Activated B cell treated with CpG ODN at 0.5 μM for 24 hours (primary cell): ENCODE data around the gene SOX14. TPM values are rescaled to one million over a fixed set of nuclear protein-coding genes. Genes with fewer than 3 reads are reported as not detected.

Source experiments
- ATAC-seq: fragments of 200-7000 bp; cut with Tn5 transposase; one replicate; pipeline ENCODE4 v1.10.0; 2021; ENCODE audit warnings: low read depth, mild to moderate bottlenecking, moderate library complexity
- CTCF ChIA-PET: fragments of 350-600 bp; sonication (Branson Sonifier 250); formaldehyde crosslinking; loops from one replicate; lab custom pipeline; 2021; ENCODE audit warnings: antibody characterized with exemption; lab: Charles Lee
- POLR2A ChIA-PET: fragments of 350-600 bp; sonication (Branson Sonifier 250); formaldehyde crosslinking; loops from one replicate; lab custom pipeline; 2021; ENCODE audit warnings: antibody characterized with exemption; lab: Charles Lee
- DNase-seq: peaks from one replicate; pipeline ENCODE4 v3.0.0; 2022
- H3K27ac Mint-ChIP-seq: one replicate; pipeline ENCODE4 v1.8.0; 2020; ENCODE audit warnings: mixed read lengths
- H3K27me3 Mint-ChIP-seq: one replicate; pipeline ENCODE4 v1.8.0; 2021; ENCODE audit warnings: mixed read lengths
- H3K36me3 Mint-ChIP-seq: one replicate; pipeline ENCODE4 v1.8.0; 2021; ENCODE audit warnings: low read depth, mixed read lengths
- H3K4me1 Mint-ChIP-seq: one replicate; pipeline ENCODE4 v1.8.0; 2021; ENCODE audit warnings: mixed read lengths
- H3K4me3 Mint-ChIP-seq: one replicate; pipeline ENCODE4 v1.8.0; 2020; ENCODE audit warnings: mild to moderate bottlenecking, mixed read lengths
- H3K9me3 Mint-ChIP-seq: one replicate; pipeline ENCODE4 v1.8.0; 2020; ENCODE audit warnings: mixed read lengths
- intact Hi-C: fragments of 100-400 bp; cut with micrococcal nuclease; formaldehyde crosslinking; loops from one replicate; pipeline ENCODE4 v1.15.1; 2024
- total RNA-seq: library from RNA; stranded (reverse); gene quantifications from 2 replicates; pipeline ENCODE4 v1.2.3, GENCODE V29; 2022
- TF ChIP-seq, protein P1 (sequence below): fragments of 200-600 bp; IDR thresholded peaks from one replicate; pipeline ENCODE4 v1.8.0; 2022; ENCODE audit warnings: antibody characterized with exemption, mild to moderate bottlenecking

The SOX14 gene
- total RNA-seq, 1 donor from 2014 or later, result not detected

DNA sequence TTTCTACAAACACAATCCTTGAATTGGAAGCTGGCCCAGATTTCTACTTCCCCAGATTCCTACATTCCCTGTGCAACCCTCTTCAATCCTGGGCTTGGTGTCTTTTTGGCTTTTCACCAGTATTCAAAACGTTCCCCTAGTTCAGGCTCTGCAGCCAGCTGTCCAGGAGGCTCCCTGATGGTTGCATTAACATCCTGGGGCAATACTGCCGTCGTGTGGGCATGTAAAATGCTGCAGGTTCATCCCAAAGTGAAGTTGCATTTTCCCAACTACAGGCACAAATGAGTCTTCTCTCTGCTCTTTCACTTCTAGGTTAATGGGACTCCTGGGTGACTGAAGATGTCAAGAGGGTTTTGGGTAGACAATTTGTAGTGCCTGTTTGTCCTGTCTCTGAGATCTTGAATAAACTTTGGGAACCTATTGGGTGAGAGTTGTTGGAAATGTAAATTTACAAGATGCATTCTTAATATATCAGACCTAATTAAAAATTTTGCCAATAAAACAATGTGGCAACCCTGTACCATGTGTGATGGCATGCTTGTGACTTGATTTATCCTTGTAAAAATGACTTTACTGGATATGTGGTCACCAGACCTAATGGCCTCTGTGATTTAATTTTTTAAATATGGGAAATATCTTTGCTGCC is 28.6 kb downstream of the SOX14 start:
- no peaks in the 10 kb centered on the region for H3K9me3 Mint-ChIP-seq
- ChIA-PET POLR2A (no interaction called here), CTCF (no interaction called here)
- TF ChIP-seq, protein P1, sequence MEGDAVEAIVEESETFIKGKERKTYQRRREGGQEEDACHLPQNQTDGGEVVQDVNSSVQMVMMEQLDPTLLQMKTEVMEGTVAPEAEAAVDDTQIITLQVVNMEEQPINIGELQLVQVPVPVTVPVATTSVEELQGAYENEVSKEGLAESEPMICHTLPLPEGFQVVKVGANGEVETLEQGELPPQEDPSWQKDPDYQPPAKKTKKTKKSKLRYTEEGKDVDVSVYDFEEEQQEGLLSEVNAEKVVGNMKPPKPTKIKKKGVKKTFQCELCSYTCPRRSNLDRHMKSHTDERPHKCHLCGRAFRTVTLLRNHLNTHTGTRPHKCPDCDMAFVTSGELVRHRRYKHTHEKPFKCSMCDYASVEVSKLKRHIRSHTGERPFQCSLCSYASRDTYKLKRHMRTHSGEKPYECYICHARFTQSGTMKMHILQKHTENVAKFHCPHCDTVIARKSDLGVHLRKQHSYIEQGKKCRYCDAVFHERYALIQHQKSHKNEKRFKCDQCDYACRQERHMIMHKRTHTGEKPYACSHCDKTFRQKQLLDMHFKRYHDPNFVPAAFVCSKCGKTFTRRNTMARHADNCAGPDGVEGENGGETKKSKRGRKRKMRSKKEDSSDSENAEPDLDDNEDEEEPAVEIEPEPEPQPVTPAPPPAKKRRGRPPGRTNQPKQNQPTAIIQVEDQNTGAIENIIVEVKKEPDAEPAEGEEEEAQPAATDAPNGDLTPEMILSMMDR, result no peak
- DNase-seq (no peak), ATAC-seq (no peak)
- H3K36me3 Mint-ChIP-seq, result no peaks in the 10 kb centered on the region
- peaks cover 4% of the 10 kb centered on the region for H3K27me3 Mint-ChIP-seq
- intact Hi-C loops, result no loop called here
- no peak overlapping the region for H3K4me3 Mint-ChIP-seq
- no peaks in the 10 kb centered on the region for H3K4me1 Mint-ChIP-seq
- H3K27ac Mint-ChIP-seq, result no peak overlapping the region

DNA sequence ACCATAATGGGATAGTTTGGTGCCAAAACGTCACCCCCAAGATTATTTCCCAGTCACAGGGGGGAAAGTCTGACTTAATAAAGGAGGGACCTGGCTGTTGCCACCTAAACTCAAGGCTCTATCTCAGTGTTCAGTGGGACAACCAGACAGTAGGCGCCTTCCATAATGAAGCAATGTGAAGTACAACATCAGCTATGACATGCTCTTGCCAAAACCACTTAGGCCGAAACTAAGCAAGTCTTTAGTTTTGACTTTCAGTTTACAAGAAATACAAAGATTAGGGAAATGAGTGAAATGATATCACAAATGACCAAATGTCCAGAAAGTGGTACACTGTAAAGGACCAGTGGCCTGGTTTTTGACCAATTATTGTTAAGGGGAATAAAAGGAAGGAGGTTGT is 32.9 kb downstream of the SOX14 start:
- ChIA-PET POLR2A (no interaction called here), CTCF (no interaction called here)
- Mint-ChIP-seq H3K9me3 (no peaks in the 10 kb centered on the region), H3K27me3 (peaks cover 4% of the 10 kb centered on the region), H3K4me3 (no peak overlapping the region), H3K36me3 (no peaks in the 10 kb centered on the region), H3K27ac (no peak overlapping the region), H3K4me1 (no peaks in the 10 kb centered on the region)
- ATAC-seq (no peak), DNase-seq (no peak)
- intact Hi-C loops, result no loop called here
- TF ChIP-seq, protein P1, result no peak

DNA sequence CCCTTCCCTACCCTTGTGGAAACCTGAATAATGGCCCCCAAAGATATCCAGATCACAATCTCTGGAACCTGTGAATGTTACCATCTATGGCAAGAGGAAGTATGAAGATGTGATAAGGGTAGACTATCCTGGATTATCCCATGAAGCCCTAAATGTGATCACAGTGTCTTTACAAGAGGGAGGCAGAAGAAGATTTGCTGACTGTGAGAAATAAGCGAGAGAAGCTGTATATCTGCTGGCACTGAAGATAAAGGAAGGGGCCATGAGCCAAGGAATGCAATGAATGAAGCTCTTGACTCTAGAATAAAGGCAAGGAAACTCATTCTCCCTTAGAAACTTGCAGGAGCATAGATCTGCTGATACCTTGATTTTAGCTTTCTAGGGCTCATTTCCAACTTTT is 39.1 kb downstream of the SOX14 start:
- Mint-ChIP-seq H3K4me1 (no peaks in the 10 kb centered on the region), H3K27ac (no peak overlapping the region), H3K36me3 (no peaks in the 10 kb centered on the region), H3K27me3 (no peaks in the 10 kb centered on the region), H3K4me3 (no peak overlapping the region), H3K9me3 (peaks cover 10% of the 10 kb centered on the region)
- no peak for DNase-seq
- TF ChIP-seq, protein P1, result no peak
- ChIA-PET POLR2A (no interaction called here), CTCF (no interaction called here)
- intact Hi-C loops, result no loop called here
- no peak for ATAC-seq

DNA sequence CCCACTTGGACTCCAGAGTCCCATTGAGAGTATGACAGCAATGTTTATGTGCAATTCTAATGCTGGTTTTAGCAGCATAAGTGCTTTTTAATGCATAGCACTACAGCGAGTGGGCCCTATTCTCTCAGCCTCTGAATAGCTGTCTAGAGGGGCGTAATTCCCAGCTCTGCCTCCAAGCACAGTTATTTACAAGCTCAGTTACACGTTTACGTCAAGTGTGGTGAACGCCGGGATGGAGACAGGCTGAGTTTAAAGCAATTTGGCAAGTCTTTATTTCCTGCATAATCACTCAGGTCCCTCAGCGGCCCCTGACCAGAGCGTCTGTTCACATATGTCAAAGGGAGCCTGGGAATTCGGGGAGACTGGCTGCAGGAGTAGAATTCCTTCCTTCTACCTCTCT is 43.9 kb downstream of the SOX14 start:
- intact Hi-C loops, result no loop called here
- CTCF ChIA-PET, result no interaction called here
- H3K4me1 Mint-ChIP-seq, result no peaks in the 10 kb centered on the region
- ATAC-seq (no peak), DNase-seq (no peak)
- peaks cover 10% of the 10 kb centered on the region for H3K9me3 Mint-ChIP-seq
- TF ChIP-seq, protein P1, result no peak
- no peak overlapping the region for H3K4me3 Mint-ChIP-seq
- H3K27ac Mint-ChIP-seq, result no peak overlapping the region
- H3K36me3 Mint-ChIP-seq, result no peaks in the 10 kb centered on the region
- H3K27me3 Mint-ChIP-seq, result no peaks in the 10 kb centered on the region
- POLR2A ChIA-PET, result no interaction called here

DNA sequence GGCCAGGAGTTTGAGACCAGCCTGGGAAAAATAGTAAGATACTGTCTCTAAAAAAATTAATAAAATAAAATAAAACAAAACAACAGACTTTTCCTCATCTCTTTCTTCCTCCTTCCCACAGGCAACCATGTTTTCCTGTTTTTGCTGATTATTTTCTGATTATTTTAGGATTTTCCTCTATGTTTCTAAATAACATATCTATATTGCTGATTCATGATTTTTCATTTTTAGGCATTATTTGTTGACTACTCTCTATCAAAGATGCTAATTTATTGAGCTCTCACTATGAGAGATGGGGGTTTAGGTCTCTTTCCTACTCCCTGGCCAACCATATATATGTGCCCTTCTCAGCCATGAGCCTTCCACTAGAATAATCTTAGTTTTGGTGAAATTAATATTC is 45.4 kb downstream of the SOX14 start:
- intact Hi-C loops, result no loop called here
- Mint-ChIP-seq H3K27me3 (no peaks in the 10 kb centered on the region), H3K9me3 (no peaks in the 10 kb centered on the region), H3K4me3 (no peak overlapping the region), H3K36me3 (no peaks in the 10 kb centered on the region), H3K4me1 (no peaks in the 10 kb centered on the region), H3K27ac (no peak overlapping the region)
- ATAC-seq (no peak), DNase-seq (no peak)
- POLR2A ChIA-PET, result no interaction called here
- TF ChIP-seq, protein P1, result no peak
- CTCF ChIA-PET, result no interaction called here
